ENCODE data around the gene ROBO2.

ROBO2 gene

GRCh38 chr3:77256584-77257503 is 216.9 kb downstream of the ROBO2 start:
- DNase-seq (ENCODE audit: low read depth, low spot score) = no peak

- DNase-seq (ENCODE audit: low read depth, low spot score) = no peak
Measured at GRCh38 chr3:77259694-77260093, 219.8 kb downstream of the ROBO2 start.

DNA sequence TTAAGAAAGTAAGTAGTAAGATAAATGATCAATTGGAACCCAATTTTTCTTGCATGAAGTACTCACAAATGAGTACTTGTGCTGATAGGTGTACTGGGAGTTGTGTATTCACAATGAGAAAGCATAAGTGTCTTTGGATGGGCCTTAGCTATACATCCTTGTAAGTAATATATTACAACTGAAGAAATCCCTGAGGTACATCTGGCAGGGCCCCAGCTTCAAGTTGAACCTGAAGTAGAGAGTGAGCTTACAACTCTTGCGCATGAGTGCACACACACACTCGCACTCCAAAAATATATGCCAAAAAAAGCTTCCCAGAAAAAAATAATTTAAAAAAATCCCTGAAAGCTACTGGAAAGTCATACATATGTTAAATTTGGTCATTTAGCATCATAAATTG is 222.5 kb downstream of the ROBO2 start:
- DNase-seq (ENCODE audit: low read depth, low spot score) = no peak

DNA sequence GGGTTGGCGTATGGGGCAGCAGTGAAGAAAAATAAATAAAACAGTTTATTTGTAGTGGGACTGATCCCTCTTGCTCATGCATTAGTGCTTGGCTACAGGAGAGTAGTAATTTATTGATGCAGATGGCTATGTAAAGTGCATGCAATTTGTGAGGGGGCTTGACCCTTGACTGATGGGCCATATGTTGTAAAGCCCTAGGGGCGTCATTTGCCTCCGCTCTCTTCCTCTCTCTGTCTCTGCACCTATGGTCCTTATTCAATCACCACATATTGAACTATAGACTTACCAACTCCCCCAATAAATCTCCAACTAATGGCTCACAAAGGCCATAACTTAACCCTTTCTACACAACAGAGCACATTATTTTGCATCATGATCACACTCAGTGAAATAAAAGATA is 227.7 kb downstream of the ROBO2 start:
- DNase-seq (ENCODE audit: low read depth, low spot score) = no peak

GRCh38 chr3:77271306-77271705 is 231.4 kb downstream of the ROBO2 start:
- DNase-seq (ENCODE audit: low read depth, low spot score) = no peak

DNA sequence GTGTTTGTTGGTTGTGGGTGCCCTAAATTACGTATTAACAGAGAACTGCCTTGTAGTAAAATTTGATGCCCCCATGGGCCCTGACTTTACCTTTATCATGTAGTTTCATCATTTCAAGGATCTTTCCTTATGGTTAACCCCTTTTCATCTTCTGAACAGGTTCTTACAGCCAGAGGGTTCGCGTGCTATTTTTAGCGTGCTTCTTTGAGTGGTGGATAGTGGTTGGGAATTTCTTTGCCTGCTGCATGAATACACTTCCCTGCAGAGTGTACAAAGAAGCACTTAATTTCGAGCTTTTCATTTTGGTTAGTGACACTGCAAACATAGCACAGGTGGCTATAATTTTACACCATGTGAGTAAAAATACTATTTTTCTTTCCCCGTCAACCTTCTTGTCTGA is 231.8 kb downstream of the ROBO2 start:
- no peak for DNase-seq (ENCODE audit: low read depth, low spot score)

DNA sequence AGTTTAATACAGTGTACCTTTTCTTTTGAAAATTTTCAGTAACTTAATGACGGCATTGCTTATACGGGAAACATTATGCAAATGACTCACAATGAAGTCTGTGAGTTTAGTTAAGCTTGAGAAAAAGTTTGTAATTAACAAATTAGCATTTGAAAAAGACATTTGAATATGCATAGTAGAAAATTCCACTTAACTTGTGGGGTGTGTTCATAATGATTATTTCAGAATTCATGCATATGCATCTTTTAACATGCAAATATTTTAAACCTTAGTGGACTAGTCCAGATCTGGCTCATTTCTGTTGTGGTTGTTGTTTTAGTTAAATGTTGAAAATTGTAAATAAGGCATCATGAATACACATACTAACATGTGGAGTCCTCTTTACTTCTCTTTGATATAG is 239.4 kb downstream of the ROBO2 start:
- DNase-seq (ENCODE audit: low read depth, low spot score) = no peak

DNA sequence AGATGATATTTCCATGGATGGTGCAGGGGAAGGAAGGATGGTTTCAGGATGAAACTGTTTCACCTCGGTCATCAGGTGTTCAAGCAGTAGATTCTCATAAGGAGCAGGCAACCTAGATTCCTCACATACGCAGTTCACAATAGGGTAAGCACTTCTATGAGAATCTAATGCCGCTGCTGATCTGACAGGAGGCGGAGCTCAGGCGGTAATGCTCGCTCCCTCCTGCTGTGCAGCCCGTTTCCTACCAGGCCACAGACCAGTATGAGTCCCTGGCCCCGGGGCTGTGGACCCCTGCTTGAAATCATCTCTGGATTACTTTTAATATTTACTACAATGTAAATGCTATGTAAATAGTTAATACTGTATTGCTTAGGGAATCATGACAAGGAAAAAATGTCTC is 241.8 kb downstream of the ROBO2 start:
- DNase-seq (ENCODE audit: low read depth, low spot score) = no peak

DNA sequence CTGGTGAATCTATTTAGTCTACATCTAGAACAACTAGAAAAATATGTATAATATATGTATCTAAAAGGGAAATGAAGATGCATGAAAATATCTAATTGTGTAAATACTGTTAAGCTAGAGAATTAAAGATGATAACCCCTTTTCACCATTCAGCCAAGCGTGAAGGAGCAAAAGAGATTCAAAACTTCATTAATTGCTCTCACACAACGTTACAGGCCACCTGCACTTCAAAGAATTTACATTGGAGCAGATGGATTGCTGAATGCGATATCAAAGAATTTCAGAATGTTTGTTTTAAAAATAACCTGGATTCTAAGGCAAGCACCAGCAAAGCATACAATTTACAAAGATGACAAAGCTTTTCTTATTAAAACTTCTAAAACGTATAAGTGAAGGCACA is 243.2 kb downstream of the ROBO2 start:
- no peak for DNase-seq (ENCODE audit: low read depth, low spot score)

GRCh38 chr3:77288348-77288747 is 248.4 kb downstream of the ROBO2 start:
- DNase-seq (ENCODE audit: low read depth, low spot score) = no peak

DNA sequence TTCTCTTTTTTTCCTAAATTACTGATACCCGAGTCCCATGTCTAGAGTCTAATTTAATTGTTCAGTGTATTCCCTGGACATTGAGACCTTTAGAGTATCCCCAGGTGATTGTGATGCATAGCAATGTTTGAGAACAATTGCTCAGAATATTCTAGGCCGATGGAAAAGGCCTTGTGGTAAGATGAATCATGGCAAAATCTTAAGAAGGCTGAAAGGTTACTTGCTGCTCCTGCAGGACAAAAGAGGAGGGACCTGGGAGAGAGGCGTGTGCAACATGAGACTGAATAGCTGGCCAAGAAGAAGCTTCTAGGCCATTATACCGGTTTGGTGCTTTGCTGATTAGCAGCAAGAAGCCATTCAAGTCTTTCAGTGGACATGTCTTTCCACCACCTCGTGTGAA is 256.6 kb downstream of the ROBO2 start:
- no peak for DNase-seq (ENCODE audit: low read depth, low spot score)

DNA sequence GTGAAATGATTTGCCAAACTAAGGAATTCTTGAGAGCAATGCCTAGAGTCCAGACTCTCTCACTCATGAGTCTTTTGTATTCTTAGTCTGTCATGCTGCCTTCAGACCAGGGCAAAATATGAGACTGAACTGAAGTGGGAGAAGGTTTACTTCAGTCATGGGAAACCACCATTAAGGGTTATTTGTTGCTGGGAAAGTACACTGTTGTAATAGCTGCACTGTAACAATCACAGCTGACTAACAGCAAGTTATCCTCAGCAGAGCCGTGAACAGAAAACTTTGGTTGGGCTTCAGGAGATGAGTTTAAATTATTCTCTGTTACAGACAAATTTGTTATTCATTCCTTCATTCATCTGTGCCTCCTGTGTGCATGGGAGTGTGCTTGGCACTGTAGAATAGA is 258.5 kb downstream of the ROBO2 start:
- DNase-seq (ENCODE audit: low read depth, low spot score) = no peak

DNA sequence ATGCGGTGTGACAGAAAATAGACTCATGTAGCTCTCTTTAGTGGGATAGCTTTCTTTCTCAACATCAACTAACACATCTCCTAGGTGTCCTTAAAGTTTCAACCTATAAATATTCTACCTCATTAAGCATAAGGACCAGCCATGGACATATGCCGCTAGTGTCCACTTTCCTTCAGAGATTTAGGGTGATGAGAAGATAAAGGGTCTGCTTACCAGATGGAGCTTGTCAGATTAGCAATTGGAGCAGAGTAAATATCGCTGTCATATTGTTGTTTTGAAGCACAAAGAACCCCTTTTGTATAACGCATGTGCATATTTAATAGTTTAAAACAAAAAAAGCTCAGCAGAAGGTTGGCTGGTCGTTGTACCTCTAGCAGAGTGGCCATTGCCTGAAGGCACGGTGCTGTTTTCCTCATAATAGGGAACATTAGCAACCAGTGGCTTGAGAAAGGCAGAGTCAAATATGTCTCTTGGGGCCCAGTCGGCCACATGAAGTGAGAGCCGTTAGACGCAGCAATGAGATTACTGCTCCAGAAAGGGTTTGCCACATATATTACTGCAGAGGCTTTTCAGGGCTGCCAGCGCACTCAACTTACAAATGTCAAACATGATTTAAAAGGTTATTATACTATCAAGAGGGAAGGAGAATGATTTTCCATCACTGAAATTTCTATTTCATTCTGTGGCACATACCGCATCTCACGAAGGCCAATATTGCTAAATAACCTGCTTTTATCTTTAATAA is 264.2 kb downstream of the ROBO2 start:
- DNase-seq (ENCODE audit: low read depth, low spot score) = no peak

DNA sequence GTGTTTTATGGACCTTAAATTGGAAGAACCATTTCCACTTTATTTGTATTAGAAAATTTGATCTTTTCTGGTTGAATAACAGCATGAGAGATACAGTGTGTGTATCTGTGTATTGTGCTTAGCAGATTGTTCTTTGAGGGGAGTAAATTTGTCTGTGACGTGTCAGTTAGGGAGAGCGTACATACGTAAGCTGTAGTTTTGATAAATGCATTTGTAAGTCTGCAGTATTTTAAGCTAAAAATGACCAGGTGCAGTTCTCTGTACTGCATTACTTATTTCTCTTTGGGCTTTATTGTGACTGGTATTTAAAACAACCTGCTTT is 264.8 kb downstream of the ROBO2 start:
- DNase-seq (ENCODE audit: low read depth, low spot score) = no peak

DNA sequence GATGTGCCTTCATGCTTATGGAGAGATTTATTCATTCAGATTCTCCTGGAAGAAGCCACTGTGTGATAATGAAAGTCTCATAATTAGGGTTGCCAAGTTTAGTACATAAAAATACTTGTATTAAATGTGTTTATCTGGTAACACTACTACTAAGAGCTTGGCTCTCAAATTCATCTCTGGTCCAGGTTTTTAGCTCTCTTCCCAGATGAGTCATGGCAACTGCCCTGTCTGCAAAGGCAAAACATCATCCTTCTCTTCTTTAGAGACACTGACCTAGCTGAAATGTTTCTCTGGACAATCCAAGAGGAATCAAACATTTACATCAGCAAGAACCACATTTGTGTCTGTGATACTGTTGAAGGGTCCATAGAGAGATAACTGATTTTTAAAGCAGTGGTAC is 269.6 kb downstream of the ROBO2 start:
- no peak for DNase-seq (ENCODE audit: low read depth, low spot score)

DNA sequence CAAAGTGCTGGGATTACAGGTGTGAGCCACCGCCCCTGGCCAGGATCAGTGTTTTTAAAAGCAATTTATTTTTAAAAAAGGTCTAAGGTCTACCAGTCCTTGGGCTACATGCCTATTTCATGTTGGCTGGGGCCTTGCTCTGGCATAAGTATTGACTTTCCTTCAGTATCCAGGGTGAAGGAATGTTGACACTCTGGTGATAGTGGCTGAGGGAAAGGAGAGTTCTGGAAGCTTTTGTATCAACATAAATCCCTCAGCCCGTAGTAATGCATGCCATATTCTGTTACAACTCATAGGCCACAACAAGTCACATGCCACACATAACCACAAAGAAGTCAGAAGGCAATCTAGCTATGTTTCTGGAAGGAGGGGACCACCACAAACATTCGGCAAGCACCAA is 273.9 kb downstream of the ROBO2 start:
- DNase-seq (ENCODE audit: low read depth, low spot score) = no peak

DNA sequence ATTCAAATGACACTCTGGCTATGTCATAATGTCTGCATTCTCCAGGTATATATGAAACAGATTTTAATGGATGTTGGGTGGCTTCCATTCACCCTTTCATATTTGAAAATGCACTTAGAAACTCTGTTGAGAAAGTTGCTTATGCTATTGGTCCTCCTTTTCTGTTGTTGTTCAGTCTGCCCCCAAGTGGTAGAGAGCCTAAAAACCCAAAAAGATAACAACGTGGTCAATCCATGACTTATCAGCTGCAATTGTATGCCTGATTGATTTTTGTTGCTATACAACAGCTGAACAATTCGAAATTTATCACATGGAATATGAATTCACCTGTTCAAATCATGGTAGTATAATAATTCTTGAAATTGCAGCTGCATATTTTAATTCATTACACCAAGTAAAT is 279.8 kb downstream of the ROBO2 start:
- DNase-seq (ENCODE audit: low read depth, low spot score) = no peak

DNA sequence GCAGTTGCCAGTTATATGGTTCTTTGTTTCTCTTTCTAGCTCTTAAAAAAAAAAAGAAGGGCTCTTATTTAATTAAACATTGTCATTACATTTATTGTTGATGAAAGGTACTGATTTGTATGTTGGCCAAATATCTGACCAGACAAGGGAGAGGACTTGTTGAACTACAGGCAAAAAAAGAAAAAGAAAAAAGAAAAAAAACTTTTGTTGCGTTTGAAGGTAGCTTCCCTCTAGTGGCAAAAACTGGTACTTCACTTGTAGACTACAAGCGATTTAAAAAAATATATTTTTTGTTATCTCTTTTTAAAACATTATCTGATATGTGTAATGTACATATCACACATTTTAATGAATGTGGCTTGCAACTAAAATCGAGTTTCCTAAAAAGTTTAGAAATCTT is 280.6 kb downstream of the ROBO2 start:
- DNase-seq (ENCODE audit: low read depth, low spot score) = peak; percentile 31

DNA sequence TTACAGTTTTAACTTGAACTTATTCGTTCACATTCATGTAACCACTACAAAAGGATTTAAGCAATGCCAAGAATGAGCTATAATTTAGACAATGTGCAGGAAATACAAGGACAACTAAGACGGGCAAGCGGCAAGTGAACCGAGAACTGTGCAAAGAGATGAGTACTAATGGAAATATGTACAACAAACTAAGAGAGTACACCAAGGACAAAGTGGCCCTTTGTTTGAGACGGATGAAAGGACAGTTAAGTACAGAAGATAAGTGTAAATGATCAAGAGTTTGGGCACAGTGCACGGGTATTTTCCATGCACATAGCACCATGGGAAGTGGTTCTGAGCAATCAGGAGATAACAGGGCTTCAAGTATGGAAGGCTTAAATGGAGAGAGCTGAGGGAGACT is 281.7 kb downstream of the ROBO2 start:
- DNase-seq (ENCODE audit: low read depth, low spot score) = no peak

DNA sequence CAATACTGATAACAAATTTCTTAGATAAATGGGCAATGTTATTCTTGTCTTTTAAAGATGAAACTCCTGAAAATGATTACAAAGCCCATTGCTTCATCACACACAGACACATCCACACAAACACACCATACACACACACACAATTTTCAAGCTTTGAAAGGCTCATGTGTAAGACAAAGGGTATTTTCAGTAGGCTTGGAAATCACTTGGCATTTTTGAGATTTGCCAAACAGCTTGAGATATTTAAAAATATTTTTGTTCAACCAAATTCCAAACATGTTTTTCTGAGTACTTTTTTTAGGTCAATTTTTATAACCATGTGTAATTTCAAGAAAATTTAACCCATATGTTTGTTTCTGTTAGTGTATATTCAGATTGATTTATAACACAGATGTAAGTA is 283.7 kb downstream of the ROBO2 start:
- no peak for DNase-seq (ENCODE audit: low read depth, low spot score)

DNA sequence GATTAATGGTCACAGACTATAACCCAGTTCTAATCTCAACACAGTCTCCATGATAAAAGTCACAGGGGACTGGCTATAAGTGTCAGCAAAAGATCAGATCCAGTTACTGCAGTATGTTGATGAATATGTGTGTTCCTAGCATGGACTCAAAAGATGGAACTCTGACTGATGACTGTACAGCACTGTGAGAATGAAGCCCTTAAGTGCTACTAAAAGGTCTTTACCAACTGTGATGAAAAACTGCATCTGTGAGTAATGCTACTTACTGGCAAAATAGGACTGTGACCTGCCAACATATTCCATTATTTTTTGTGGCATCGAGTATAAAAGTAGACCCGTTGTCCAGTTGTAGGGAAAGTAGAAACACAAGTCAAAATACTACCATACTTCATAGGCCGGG is 284.2 kb downstream of the ROBO2 start:
- no peak for DNase-seq (ENCODE audit: low read depth, low spot score)

DNA sequence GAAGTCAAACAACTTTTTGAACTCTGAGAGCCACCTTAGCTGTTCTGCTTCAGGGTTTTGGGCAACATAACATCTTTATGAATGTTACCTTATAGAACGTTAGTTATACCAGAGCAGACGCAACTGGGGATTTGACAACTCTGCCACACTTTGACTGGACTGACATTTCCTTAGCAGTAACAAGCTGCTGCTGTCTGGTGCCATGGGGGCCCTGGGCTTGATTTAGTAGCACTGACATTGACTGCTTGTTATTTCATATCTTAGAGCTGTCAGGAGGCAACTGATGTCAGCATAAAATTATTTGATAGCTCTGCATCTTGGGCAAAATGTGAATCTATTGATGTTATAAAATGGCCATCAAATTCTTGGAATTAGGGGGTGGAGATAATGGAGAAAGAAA is 285.4 kb downstream of the ROBO2 start:
- no peak for DNase-seq (ENCODE audit: low read depth, low spot score)

GRCh38 chr3:77325702-77326101 is 285.8 kb downstream of the ROBO2 start:
- DNase-seq (ENCODE audit: low read depth, low spot score) = no peak
